Pancreas (tissue), 10 donors: ENCODE results near the gene NPC1L1. TPM values are rescaled to one million over a fixed set of nuclear protein-coding genes. Genes with fewer than 3 reads are reported as not detected.

Source experiments
- ATAC-seq, 4 donors: fragments of 200-7000 bp; cut with Tn5 transposase; one replicate each; pipeline versions ENCODE4 v1.8.0 to v1.9.1; 2020; ENCODE audit warnings: mild to moderate bottlenecking in 4 of 4, moderate library complexity in 4 of 4
- DNase-seq, 6 donors: peaks; one replicate each; pipeline ENCODE4 v3.0.0-alpha.2; 2020
- FAIRE-seq: peaks from 2 replicates; lab custom pipeline; 2012; peaks lifted over from hg19 to GRCh38; lab: Jason Lieb, UNC
- H3K27ac ChIP-seq, 4 donors: fragments of 200-600 bp; sonication (generic); 1 replicate in 3 of 4; 2 replicates in 1 of 4; pipeline versions ENCODE4 v1.5.0 to v1.8.0; 2020
- H3K27me3 ChIP-seq, 4 donors: fragments of 200-600 bp; one replicate each; pipeline ENCODE4 v1.8.0; 2021
- H3K36me3 ChIP-seq, 3 donors: fragments of 200-600 bp; sonication (generic) in 1 of 3; one replicate each; pipeline versions ENCODE4 v1.5.0 to v1.8.0; 2020 to 2021
- H3K4me1 ChIP-seq, 3 donors: fragments of 200-600 bp; one replicate each; pipeline ENCODE4 v1.8.0; 2021
- H3K4me3 ChIP-seq, 4 donors: fragments of 200-600 bp; sonication (generic) in 2 of 4; one replicate each; pipeline versions ENCODE4 v1.5.0 to v1.8.0; 2020 to 2021
- H3K9me3 ChIP-seq, 4 donors: fragments of 200-600 bp; one replicate each; pipeline ENCODE4 v1.8.0; 2021
- WGBS, 2 donors: extraction: QIAGEN DNeasy Blood & Tissue Kit; methylation state at CpG; one replicate each; pipeline ENCODE4 v1.1.7; 2013; 5-methylcytosine and 5-hydroxymethylcytosine counted together
- intact Hi-C, 3 donors: fragments of 100-400 bp; cut with DNase I; formaldehyde crosslinking; loops; one replicate each; pipeline versions ENCODE4 v1.11.1 to v1.14.2; 2022
- polyA plus RNA-seq, 2 donors: library from polyadenylated mRNA; stranded (reverse); fragments of 200-250 nt; gene quantifications; one replicate each; pipeline ENCODE4 v1.2.3, GENCODE V29; 2013
- total RNA-seq, 6 donors: library from RNA; stranded (reverse); fragmentation: NEBNext Ultra II Directional in 4 of 6; extraction: Animal tissue kit (Norgen Biotek cat#: 25700) in 4 of 6; gene quantifications; one replicate each; pipeline versions ENCODE4 v1.2.1 to v1.2.4, GENCODE V29; 2021 to 2023
- TF ChIP-seq, protein P1 (sequence below), 4 donors: fragments of 200-600 bp; sonication (generic) in 3 of 4; IDR thresholded peaks; one replicate each; pipeline versions ENCODE4 v1.5.0 to v1.8.0; 2021; ENCODE audit warnings: antibody characterized with exemption in 4 of 4
- donor health status: healthy with polysubstance abuse.
- donor health status: DM: no; HTN: no; CAD: no; lungs with moderate emphysema.
- donor health status: DM: no; HTN: no; CAD: no.
- donor health status: control.
- donor health status: control.
- donor health status: Bipolar disorder and iron deficiency.
- donor health status: DM: yes; HTN: yes; CAD: no.
- donor health status: DM: no; HTN: no; CAD: no.
- donor health status: DM: no; HTN: no; CAD: no.
- donor health status: DM: yes; HTN: yes; CAD: no.

The NPC1L1 gene
- total and polyA plus RNA-seq, 8 donors = 0.20 to 3.4 (median 0.62) TPM

DNA sequence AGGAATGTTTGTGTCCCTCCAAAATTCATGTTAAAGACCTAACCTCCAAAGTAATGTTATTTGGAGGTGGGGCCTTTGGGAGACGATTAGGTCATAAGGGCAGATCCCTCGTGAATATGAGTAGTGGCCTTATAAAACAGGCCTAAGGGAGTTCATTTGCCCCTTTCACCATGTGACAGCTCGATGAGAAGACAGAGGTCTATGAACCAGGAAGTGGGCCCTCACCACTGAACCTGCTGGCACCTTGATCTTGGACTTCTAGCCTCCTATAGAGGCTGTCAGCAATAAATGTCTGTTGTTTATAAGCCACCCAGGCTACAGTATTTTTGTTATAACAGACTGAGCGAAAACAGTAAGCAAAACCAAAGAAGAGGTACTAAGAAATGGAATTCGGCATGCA is 64.8 kb downstream of the NPC1L1 start:
- Histone ChIP-seq H3K9me3 (no peaks in the 10 kb centered on the region), H3K27me3 (no peaks in the 10 kb centered on the region), H3K27ac (no peak overlapping the region), H3K36me3 (peaks cover 0 to 16% (median 0%) of the 10 kb centered on the region in 3 donors), H3K4me1 (peaks cover 0 to 2% (median 0%) of the 10 kb centered on the region in 3 donors), H3K4me3 (no peak overlapping the region)
- TF ChIP-seq, protein P1, sequence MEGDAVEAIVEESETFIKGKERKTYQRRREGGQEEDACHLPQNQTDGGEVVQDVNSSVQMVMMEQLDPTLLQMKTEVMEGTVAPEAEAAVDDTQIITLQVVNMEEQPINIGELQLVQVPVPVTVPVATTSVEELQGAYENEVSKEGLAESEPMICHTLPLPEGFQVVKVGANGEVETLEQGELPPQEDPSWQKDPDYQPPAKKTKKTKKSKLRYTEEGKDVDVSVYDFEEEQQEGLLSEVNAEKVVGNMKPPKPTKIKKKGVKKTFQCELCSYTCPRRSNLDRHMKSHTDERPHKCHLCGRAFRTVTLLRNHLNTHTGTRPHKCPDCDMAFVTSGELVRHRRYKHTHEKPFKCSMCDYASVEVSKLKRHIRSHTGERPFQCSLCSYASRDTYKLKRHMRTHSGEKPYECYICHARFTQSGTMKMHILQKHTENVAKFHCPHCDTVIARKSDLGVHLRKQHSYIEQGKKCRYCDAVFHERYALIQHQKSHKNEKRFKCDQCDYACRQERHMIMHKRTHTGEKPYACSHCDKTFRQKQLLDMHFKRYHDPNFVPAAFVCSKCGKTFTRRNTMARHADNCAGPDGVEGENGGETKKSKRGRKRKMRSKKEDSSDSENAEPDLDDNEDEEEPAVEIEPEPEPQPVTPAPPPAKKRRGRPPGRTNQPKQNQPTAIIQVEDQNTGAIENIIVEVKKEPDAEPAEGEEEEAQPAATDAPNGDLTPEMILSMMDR (IDR thresholded peaks at IDR 0.05) = no peak
- no peak for FAIRE-seq
- 79 to 84% methylated on average over 5 of the region's 5 CpGs for WGBS, 2 donors
- no peak for ATAC-seq
- intact Hi-C loops = loop anchor here in 1 of 3 donors (5.0 kb wide), 1 partner anchor 234 kb away; no protein-coding TSS in a partner anchor
- DNase-seq = no peak

DNA sequence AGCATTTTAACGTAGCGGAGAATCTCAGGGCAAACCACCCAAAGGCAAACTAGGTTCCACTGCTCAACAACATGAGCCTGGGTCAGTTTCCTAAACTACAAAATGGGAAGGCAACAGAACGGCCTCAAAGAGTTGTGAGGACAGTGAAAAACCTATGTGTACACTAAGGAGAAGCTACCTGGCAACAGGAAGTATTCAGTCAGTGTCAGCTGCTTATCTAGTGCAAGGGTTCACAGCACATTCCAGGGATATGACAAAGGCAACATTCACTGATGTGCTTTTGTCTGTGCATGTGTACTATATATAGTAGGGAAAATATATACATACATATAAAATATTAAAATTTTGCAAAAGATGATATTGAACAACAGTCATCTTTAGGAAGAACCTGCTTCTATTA is 67.8 kb downstream of the NPC1L1 start:
- intact Hi-C loops = no loop called here

DNA sequence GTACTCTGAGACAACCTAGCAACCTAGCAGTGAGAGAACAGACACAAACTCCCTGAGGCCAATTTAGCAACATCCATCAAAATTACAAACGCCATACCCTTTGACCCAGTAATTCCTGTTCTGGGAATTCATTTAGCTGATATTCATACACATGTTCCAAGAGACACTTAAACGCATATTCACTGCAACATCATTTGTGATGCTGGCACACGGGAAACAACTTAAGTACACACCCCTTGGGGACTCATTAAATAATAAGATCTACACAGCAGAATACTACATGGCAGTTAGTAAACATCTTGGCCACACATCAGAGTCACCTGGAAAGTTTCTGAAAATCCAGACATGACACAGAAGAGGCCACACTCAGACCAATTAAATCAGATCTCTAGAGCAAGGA is 68.3 kb downstream of the NPC1L1 start:
- no peaks in the 10 kb centered on the region for H3K9me3 ChIP-seq
- H3K4me1 ChIP-seq = peaks cover 0 to 26% (median 0%) of the 10 kb centered on the region in 3 donors
- TF ChIP-seq, protein P1 (IDR thresholded peaks at IDR 0.05) = no peak
- no peak overlapping the region for H3K4me3 ChIP-seq
- no peak overlapping the region for H3K27ac ChIP-seq
- WGBS, 2 donors = 48 to 59% methylated on average over 3 of the region's 3 CpGs
- DNase-seq (no peak), ATAC-seq (peak in 1 of 4 donors; percentile 43), FAIRE-seq (no peak)
- no peaks in the 10 kb centered on the region for H3K27me3 ChIP-seq
- intact Hi-C loops = no loop called here
- H3K36me3 ChIP-seq = no peaks in the 10 kb centered on the region

More for the DNA sequence above, 67.8 kb downstream of the NPC1L1 start:
- 70 to 75% methylated on average over 3 of the region's 3 CpGs for WGBS, 2 donors
- H3K27me3 ChIP-seq = no peaks in the 10 kb centered on the region
- DNase-seq (no peak), FAIRE-seq (no peak), ATAC-seq (peak in 1 of 4 donors; percentile 27)
- no peak overlapping the region for H3K27ac ChIP-seq
- peaks cover 0 to 2% (median 0%) of the 10 kb centered on the region in 3 donors for H3K36me3 ChIP-seq
- TF ChIP-seq, protein P1 (IDR thresholded peaks at IDR 0.05) = no peak
- H3K9me3 ChIP-seq = no peaks in the 10 kb centered on the region
- H3K4me1 ChIP-seq = peaks cover 0 to 24% (median 0%) of the 10 kb centered on the region in 3 donors
- no peak overlapping the region for H3K4me3 ChIP-seq

DNA sequence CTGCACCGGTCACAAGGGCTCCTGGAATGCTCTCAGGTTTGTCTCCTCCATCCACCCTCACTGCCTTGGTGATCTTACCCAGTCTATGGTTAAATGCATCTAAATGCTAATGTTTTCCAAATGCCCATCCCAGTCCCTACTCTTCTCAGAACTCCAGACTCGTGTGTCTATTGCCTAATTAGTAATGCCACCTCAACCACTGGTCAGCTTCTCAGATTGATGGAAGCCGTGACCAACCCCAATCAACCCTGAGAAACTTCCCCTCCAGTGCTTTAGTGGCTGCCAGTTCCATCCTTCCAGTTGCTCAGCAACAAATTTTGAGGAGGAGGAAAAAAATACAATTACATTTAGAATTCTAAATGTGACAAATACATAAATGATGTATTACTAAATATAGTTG is 69.3 kb downstream of the NPC1L1 start:
- ATAC-seq (no peak), FAIRE-seq (no peak), DNase-seq (no peak)
- Histone ChIP-seq H3K4me1 (peaks cover 0 to 26% (median 0%) of the 10 kb centered on the region in 3 donors), H3K27ac (no peak overlapping the region), H3K9me3 (no peaks in the 10 kb centered on the region), H3K36me3 (no peaks in the 10 kb centered on the region), H3K4me3 (no peak overlapping the region), H3K27me3 (no peaks in the 10 kb centered on the region)
- TF ChIP-seq, protein P1 (IDR thresholded peaks at IDR 0.05) = no peak
- intact Hi-C loops = no loop called here
- WGBS, 2 donors = 80 to 82% methylated on average over 3 of the region's 3 CpGs

DNA sequence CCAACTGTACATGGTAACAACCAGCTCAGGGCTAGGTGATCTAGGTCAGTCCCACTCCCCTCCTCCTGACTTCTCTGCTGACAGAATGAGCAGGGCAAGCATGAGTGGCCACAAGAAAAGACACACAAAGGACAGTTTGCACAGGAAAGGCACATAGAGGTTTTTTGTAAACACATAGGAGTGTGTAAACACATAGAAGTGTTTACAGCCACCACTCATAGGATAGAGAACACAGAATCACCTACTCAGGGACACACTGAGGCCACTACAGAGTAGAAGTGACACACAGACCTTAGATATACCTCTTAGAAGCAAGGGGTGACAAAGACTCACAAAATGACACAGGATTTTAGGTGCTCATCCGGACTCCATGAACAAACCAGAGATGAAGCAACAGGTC is 69.7 kb downstream of the NPC1L1 start:
- Histone ChIP-seq H3K9me3 (no peaks in the 10 kb centered on the region), H3K36me3 (no peaks in the 10 kb centered on the region), H3K27me3 (no peaks in the 10 kb centered on the region), H3K27ac (no peak overlapping the region), H3K4me1 (peaks cover 0 to 26% (median 0%) of the 10 kb centered on the region in 3 donors), H3K4me3 (no peak overlapping the region)
- ATAC-seq (no peak), DNase-seq (no peak), FAIRE-seq (no peak)
- intact Hi-C loops = no loop called here
- TF ChIP-seq, protein P1 (IDR thresholded peaks at IDR 0.05) = no peak
- 89 to 90% methylated on average over 1 of the region's 1 CpG for WGBS, 2 donors
